Measurements from ENCODE around the gene EFNA4.

EFNA4 gene

GRCh38 chr1:155071701-155072100 lies 8.2 kb downstream of the EFNA4 start:
- H3K36me3 ChIP-seq (ENCODE audit: control insufficient read depth, low read depth, low read length) = peaks cover 12% of the 10 kb centered on the region
- peak overlapping the region; percentile 46 for H3K9ac ChIP-seq (ENCODE audit: low read length)
- H3K9me3 ChIP-seq (ENCODE audit: control insufficient read depth, low read depth, low read length) = no peaks in the 10 kb centered on the region
- H3K4me1 ChIP-seq (ENCODE audit: control insufficient read depth, low read depth, low read length) = peaks cover 21% of the 10 kb centered on the region
- H3K27me3 ChIP-seq (ENCODE audit: control insufficient read depth, insufficient read depth, low read length) = peaks cover 26% of the 10 kb centered on the region
- peak overlapping the region; percentile 68 for H3K4me3 ChIP-seq (ENCODE audit: low read length)
- H3K27ac ChIP-seq (ENCODE audit: low read length) = no peak overlapping the region

DNA sequence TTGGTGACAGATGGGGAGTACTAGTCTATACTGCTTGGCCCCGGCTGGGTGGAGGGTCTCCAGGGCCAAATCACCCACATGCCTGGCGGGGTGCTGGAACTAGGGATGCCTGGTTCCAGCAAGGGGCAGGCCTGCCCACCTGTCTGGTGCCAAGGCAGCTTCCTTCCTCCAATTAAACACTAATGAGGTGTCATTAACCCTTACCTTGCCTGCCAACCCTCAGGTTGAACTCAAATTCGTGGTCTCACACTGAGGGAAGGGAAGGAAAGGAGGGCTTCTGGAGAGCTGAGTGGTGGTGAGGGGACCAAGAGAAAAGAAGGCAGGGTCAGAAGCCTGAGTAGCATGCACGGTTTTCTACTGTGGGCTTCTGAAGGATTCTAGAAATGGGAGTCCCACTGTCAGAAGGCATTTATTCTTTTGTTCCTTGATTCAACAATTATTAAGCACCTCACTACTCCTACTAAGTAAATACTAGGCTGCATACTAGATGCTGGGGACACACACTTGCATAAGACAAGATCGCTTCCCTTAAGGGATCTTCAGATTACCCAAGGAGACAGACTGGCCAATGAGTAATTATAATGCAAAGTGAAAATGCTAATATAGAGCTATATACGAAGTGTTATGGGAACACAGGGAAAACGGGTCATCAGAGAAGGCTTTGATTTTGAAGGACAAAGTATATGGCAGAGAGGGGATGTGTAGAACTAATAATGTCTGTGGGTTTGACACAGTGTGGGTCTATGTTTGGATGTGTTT lies 9.2 kb downstream of the EFNA4 start:
- H3K4me3 ChIP-seq (ENCODE audit: low read length) = no peak overlapping the region
- H3K4me1 ChIP-seq (ENCODE audit: control insufficient read depth, low read depth, low read length) = peaks cover 21% of the 10 kb centered on the region
- H3K27me3 ChIP-seq (ENCODE audit: control insufficient read depth, insufficient read depth, low read length) = peaks cover 31% of the 10 kb centered on the region
- no peak overlapping the region for H3K9ac ChIP-seq (ENCODE audit: low read length)
- H3K36me3 ChIP-seq (ENCODE audit: control insufficient read depth, low read depth, low read length) = peaks cover 8% of the 10 kb centered on the region
- no peak overlapping the region for H3K27ac ChIP-seq (ENCODE audit: low read length)
- no peaks in the 10 kb centered on the region for H3K9me3 ChIP-seq (ENCODE audit: control insufficient read depth, low read depth, low read length)

- H3K9ac ChIP-seq (ENCODE audit: low read length) = no peak overlapping the region
- H3K27me3 ChIP-seq (ENCODE audit: control insufficient read depth, insufficient read depth, low read length) = peaks cover 40% of the 10 kb centered on the region
- H3K36me3 ChIP-seq (ENCODE audit: control insufficient read depth, low read depth, low read length) = peaks cover 7% of the 10 kb centered on the region
- no peak overlapping the region for H3K4me3 ChIP-seq (ENCODE audit: low read length)
- H3K9me3 ChIP-seq (ENCODE audit: control insufficient read depth, low read depth, low read length) = no peaks in the 10 kb centered on the region
- no peak overlapping the region for H3K27ac ChIP-seq (ENCODE audit: low read length)
- H3K4me1 ChIP-seq (ENCODE audit: control insufficient read depth, low read depth, low read length) = peaks cover 21% of the 10 kb centered on the region
These were observed 10.1 kb downstream of the EFNA4 start for GRCh38 chr1:155073377-155074242.

DNA sequence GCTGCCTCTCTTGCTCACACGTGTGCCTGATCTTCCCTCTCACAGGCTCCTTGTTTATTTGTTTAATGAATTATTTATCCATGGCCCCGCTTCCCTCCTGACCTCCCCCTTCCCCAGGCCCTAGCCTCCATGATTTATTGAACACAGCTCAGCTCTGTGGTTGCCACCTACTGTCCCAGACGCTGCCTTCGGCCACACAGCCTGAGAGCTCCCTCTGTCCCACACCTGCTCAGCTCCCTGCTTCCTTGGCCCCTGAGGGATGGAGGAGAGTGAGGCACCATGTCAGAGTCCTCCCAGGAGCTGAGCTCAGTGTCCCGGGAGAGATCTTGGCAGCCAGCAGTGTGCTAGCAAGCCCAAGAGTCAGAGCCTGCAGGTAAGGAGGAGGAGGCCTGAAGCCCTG lies 12.0 kb downstream of the EFNA4 start:
- no peak overlapping the region for H3K9ac ChIP-seq (ENCODE audit: low read length)
- no peak overlapping the region for H3K27ac ChIP-seq (ENCODE audit: low read length)
- H3K36me3 ChIP-seq (ENCODE audit: control insufficient read depth, low read depth, low read length) = no peaks in the 10 kb centered on the region
- H3K4me3 ChIP-seq (ENCODE audit: low read length) = no peak overlapping the region
- no peaks in the 10 kb centered on the region for H3K9me3 ChIP-seq (ENCODE audit: control insufficient read depth, low read depth, low read length)
- peaks cover 14% of the 10 kb centered on the region for H3K4me1 ChIP-seq (ENCODE audit: control insufficient read depth, low read depth, low read length)
- peaks cover 53% of the 10 kb centered on the region for H3K27me3 ChIP-seq (ENCODE audit: control insufficient read depth, insufficient read depth, low read length)

DNA sequence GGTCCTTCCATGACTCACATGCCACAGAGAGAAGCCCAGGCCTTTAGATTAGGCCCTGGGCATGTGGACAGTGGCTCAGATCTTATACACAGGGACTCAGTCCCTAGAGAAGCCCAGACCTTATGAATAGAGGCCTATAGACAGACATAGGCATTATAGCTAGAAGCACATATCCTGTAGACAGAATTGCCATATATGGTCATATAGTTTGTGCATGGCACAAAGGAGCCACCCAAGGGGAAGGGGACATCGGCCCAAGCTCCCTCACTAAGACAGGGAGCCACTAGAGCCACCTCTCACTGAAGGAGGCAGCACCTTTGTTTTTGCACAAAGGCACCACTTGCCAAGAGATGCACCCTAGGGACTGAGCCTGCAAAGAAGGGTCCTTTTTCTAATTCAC lies 12.8 kb downstream of the EFNA4 start:
- H3K4me1 ChIP-seq (ENCODE audit: control insufficient read depth, low read depth, low read length) = peaks cover 10% of the 10 kb centered on the region
- H3K27me3 ChIP-seq (ENCODE audit: control insufficient read depth, insufficient read depth, low read length) = peaks cover 56% of the 10 kb centered on the region
- no peak overlapping the region for H3K4me3 ChIP-seq (ENCODE audit: low read length)
- no peak overlapping the region for H3K27ac ChIP-seq (ENCODE audit: low read length)
- H3K36me3 ChIP-seq (ENCODE audit: control insufficient read depth, low read depth, low read length) = no peaks in the 10 kb centered on the region
- no peaks in the 10 kb centered on the region for H3K9me3 ChIP-seq (ENCODE audit: control insufficient read depth, low read depth, low read length)
- no peak overlapping the region for H3K9ac ChIP-seq (ENCODE audit: low read length)

DNA sequence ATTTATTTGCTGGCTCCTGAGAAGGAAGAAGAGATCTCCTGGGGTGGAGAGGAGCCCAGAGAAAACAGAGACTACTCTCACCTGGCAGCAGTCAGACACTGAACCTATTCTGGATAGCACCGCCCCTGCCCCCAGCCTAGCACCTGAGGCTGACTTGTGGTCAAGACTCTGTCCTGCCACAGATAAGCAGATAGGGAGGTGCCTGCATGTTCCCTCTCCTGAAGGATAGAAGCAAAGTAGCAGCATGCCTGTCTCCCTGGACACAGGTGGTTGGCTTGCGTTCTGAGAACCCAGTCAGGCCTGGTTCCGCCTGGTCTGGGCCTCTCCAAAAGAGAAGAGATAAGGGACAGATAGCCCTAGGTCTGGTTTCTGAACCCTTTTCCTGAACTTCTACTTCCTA lies 13.8 kb downstream of the EFNA4 start:
- H3K27me3 ChIP-seq (ENCODE audit: control insufficient read depth, insufficient read depth, low read length) = peaks cover 57% of the 10 kb centered on the region
- H3K27ac ChIP-seq (ENCODE audit: low read length) = no peak overlapping the region
- H3K9ac ChIP-seq (ENCODE audit: low read length) = no peak overlapping the region
- no peaks in the 10 kb centered on the region for H3K36me3 ChIP-seq (ENCODE audit: control insufficient read depth, low read depth, low read length)
- H3K4me3 ChIP-seq (ENCODE audit: low read length) = no peak overlapping the region
- peaks cover 6% of the 10 kb centered on the region for H3K4me1 ChIP-seq (ENCODE audit: control insufficient read depth, low read depth, low read length)
- no peaks in the 10 kb centered on the region for H3K9me3 ChIP-seq (ENCODE audit: control insufficient read depth, low read depth, low read length)

DNA sequence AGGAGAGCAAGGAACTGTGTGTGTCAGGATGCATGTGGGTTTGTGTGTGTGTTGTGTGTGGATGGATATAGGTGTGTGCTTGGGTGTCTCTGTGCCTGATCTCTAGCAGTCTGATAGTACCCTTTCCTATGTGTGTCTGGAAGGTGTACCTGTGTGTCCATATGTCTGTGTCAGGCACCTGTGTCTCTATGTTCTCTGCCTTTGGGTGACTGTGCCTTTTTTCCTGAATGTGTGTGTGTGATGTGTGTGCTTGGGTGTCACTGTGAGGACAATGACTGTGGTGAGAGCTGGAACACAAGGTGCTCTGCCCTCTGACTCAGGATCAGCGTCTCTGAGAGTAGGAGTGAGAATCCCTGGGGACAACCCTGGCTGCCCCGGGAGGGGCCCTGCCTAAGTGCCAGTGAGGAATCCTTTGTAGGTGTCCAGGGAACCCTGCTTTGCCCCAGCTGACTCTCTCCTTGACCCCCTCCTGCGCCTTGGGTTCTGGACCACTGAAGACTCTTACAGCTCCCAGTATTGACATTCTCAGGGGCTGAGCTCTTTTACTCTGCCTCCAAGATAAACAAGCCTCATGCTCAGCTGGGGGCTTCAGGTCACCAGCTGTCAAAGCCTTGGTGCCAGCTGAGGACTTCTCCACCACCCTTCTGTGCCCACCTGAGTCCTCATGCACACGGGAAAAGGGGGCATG lies 14.4 kb downstream of the EFNA4 start:
- Histone ChIP-seq H3K4me3 (ENCODE audit: low read length) (peak overlapping the region; percentile 54), H3K4me1 (ENCODE audit: control insufficient read depth, low read depth, low read length) (peaks cover 7% of the 10 kb centered on the region), H3K9ac (ENCODE audit: low read length) (no peak overlapping the region), H3K9me3 (ENCODE audit: control insufficient read depth, low read depth, low read length) (no peaks in the 10 kb centered on the region), H3K27ac (ENCODE audit: low read length) (no peak overlapping the region), H3K27me3 (ENCODE audit: control insufficient read depth, insufficient read depth, low read length) (peaks cover 61% of the 10 kb centered on the region), H3K36me3 (ENCODE audit: control insufficient read depth, low read depth, low read length) (no peaks in the 10 kb centered on the region)

DNA sequence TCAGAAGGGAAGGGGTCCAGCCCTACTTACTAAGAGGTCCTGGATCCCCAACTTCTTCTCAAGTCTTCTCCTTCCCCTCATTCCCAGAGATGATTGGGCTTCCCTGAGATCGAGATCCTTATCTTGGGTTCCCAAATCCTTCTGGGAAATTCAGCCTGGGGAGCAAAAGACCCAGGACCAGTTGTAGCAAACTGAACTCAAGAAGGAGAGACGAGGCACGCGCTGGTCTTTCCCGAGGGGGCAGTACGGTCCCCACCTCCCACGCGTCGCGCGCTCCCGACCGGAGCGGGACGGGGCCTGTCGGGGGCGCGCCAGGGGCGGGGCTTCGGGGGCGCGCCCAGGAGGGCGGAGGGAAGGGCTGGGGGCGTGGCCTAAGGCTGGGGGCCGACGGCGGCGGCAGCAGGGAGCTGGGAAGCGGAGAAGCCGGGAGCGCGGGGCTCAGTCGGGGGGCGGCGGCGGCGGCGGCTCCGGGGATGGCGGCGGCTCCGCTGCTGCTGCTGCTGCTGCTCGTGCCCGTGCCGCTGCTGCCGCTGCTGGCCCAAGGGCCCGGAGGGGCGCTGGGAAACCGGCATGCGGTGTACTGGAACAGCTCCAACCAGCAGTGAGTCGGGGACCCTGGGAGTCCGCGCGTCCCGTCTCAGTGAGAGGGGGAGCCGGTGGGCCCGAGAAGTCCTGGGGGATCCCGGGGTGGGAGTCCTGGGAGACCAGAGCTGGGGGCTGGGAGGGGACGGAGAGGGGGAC lies 15.1 kb downstream of the EFNA4 start, which contains the start of gene EFNA3:
TSS of gene EFNA3 (plus strand) at position 369 of the 741 bp plus-strand sequence. CDS start at position 474, 105 bp downstream.
- peaks cover 64% of the 10 kb centered on the region for H3K27me3 ChIP-seq (ENCODE audit: control insufficient read depth, insufficient read depth, low read length)
- H3K9ac ChIP-seq (ENCODE audit: low read length) = no peak within 1 kb of the TSS
- H3K36me3 ChIP-seq (ENCODE audit: control insufficient read depth, low read depth, low read length) = no peaks in the 10 kb centered on the region
- H3K4me3 ChIP-seq (ENCODE audit: low read length) = peak within 1 kb of the TSS; percentile 54
- H3K9me3 ChIP-seq (ENCODE audit: control insufficient read depth, low read depth, low read length) = no peaks in the 10 kb centered on the region
- no peak within 1 kb of the TSS for H3K27ac ChIP-seq (ENCODE audit: low read length)
- peaks cover 5% of the 10 kb centered on the region for H3K4me1 ChIP-seq (ENCODE audit: control insufficient read depth, low read depth, low read length)

- Histone ChIP-seq H3K9me3 (ENCODE audit: control insufficient read depth, low read depth, low read length) (no peaks in the 10 kb centered on the region), H3K27ac (ENCODE audit: low read length) (no peak overlapping the region), H3K27me3 (ENCODE audit: control insufficient read depth, insufficient read depth, low read length) (peaks cover 69% of the 10 kb centered on the region), H3K4me3 (ENCODE audit: low read length) (peak overlapping the region; percentile 54), H3K36me3 (ENCODE audit: control insufficient read depth, low read depth, low read length) (no peaks in the 10 kb centered on the region), H3K4me1 (ENCODE audit: control insufficient read depth, low read depth, low read length) (peaks cover 7% of the 10 kb centered on the region), H3K9ac (ENCODE audit: low read length) (no peak overlapping the region)
These were observed 15.6 kb downstream of the EFNA4 start for GRCh38 chr1:155079210-155079486.

DNA sequence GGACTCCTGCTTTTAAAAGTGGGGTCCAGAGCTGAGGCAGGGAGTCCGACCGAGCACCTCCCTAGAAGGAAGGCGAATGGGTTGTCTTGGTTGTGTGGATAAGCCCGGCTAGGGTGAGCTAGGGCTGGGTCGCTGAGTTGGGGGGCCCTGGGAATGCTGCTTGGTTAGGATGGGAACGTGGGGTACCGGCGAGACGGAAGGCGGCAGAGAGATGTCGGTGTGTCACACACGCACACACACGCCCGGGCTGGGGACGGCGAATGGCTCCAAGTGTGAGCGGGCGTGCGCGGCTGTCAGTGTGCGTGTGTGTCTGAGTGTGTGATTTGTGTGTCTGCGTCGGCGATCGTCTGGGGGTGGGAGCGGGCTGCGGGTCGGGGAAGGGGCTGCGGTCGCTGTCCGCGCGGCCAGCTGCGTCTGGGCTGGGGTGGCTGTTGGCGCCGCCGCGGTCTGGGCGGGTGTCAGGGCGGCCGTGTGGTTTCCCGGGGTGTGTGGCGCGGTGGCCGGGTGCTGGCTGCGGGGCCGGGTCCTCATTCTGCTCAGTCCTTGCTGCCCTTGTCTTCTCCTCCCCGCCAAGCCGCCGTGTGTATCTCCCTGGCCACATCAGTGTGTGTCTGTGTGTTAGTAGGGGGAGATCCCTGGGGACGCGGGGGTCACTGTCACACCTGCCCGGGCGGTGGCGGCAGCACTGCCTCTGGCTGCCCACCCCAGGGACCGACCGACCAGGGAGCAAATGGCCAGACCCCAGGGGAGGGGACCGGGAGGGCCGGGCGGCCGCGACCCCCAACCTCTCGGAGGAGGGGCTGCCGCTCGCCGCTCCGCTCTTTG lies 16.2 kb downstream of the EFNA4 start:
- Histone ChIP-seq H3K4me3 (ENCODE audit: low read length) (peak overlapping the region; percentile 54), H3K4me1 (ENCODE audit: control insufficient read depth, low read depth, low read length) (peaks cover 11% of the 10 kb centered on the region), H3K9ac (ENCODE audit: low read length) (peak overlapping the region; percentile 20)

More for the DNA sequence above, 16.2 kb downstream of the EFNA4 start:
- Histone ChIP-seq H3K27me3 (ENCODE audit: control insufficient read depth, insufficient read depth, low read length) (peaks cover 73% of the 10 kb centered on the region), H3K27ac (ENCODE audit: low read length) (no peak overlapping the region), H3K9me3 (ENCODE audit: control insufficient read depth, low read depth, low read length) (no peaks in the 10 kb centered on the region), H3K36me3 (ENCODE audit: control insufficient read depth, low read depth, low read length) (no peaks in the 10 kb centered on the region)
